GM18951 (cell line): ENCODE data around the gene RPS19.

Experiments
- POLR2A ChIP-seq: IDR thresholded peaks from 4 replicates; pipeline ENCODE4 v1.6.1; 2011; ENCODE audit warnings: mild to moderate bottlenecking; ENCODE audit not compliant: insufficient read length, insufficient read depth; ENCODE audit errors: extremely low read depth
- in situ Hi-C: fragments of 300-500 bp; cut with MboI; formaldehyde crosslinking; loops from one replicate; pipeline ENCODE4 v1.12.0; 2022; ENCODE audit warnings: low sequenced_read_pairs, mixed read lengths, inconsistent platforms; ENCODE audit not compliant: unreplicated experiment

RPS19 gene

DNA sequence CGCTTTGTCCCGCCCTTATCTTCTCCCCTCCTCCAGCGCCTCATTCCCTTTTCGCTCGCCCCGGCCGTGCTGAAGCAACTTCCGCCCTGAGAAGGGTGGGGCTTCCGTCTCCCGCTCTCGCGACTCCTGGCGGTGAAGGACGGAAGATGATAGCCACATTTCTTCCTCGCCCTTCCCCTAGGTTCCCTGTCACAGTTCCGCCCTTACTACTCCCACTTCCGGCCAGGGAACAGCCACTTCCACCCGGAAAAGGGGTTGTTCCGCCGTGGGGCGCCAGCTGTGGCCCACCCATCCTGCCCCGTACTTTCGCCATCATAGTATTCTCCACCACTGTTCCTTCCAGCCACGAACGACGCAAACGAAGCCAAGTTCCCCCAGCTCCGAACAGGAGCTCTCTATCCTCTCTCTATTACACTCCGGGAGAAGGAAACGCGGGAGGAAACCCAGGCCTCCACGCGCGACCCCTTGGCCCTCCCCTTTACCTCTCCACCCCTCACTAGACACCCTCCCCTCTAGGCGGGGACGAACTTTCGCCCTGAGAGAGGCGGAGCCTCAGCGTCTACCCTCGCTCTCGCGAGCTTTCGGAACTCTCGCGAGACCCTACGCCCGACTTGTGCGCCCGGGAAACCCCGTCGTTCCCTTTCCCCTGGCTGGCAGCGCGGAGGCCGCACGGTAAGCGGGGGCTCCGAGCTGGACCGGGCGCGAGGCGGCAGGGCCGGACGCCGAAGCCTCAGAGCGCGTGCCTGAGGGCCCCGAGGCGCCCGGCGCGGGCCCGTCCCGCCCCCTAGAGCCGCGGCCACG, at the start of gene RPS19:
TSS of gene RPS19 (plus strand) at position 638 of the 801 bp plus-strand sequence. CDS start 520 bp downstream, outside the sequence.
- in situ Hi-C loops, result no loop called here
- peak; percentile 96 for TF ChIP-seq POLR2A

DNA sequence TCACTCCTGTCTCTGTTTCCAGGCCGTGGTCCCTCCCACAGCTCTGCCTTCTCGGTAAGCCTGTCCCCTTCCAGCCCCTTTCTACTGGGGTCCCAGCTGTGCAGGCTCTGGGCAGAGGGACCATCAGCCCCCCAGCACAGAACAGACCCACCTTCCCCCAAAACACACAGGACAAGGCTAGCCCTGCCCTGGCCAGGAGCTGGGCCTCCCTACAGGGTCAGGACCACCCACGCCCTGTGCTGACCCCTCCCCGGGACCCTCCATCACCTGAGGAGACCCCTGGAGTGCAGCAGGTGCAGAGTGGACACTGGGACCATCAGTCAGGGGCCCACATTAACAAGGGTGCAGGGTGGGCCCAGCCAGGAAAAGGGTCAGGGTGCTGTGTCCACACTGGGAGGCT, 49.8 kb upstream of the RPS19 start:
- in situ Hi-C loops, result no loop called here
- TF ChIP-seq POLR2A, result no peak

- in situ Hi-C loops, result no loop called here
- TF ChIP-seq POLR2A, result no peak
Measured at GRCh38 chr19:41811036-41811435, 49.0 kb upstream of the RPS19 start.

DNA sequence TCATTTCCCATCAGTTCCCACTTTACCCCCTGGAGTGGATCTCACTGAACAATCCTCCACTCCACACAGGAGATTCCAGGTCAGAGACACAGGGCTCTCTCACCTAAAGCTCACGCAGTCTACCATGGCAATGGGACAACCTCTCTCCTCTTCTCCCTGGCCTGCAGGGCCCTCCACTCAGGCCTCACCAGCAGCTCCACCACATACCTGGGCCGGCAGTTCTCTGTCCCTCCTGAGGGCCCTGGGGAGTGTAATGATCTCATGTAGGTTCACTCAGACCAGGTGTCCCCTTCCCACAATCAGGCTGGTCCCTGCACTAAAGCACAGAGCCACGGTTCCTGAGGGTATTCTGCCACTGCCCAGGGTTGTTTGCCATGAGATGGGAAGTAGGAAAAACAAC, 48.1 kb upstream of the RPS19 start:
- in situ Hi-C loops, result no loop called here
- TF ChIP-seq POLR2A, result no peak

GRCh38 chr19:41813911-41814310, 46.1 kb upstream of the RPS19 start:
- no peak for TF ChIP-seq POLR2A
- in situ Hi-C loops, result no loop called here

DNA sequence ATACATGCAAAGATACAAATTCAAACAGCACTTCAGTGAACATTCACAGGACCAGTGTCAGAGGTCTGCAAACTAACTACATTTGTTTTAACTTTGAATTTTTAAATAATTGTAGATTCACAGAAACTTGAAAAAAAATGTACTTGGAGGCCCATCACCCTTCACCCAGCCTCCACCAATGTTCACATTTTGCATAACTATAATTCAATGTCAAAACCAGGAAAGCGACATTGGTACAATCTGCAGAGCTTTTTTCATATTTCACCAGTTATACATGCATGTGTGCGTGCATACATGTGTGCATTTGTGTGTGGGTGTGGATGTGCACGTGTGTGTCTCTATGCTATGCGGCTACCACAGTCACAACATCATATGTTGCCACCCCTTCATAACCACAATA, 44.8 kb upstream of the RPS19 start:
- in situ Hi-C loops, result no loop called here
- no peak for TF ChIP-seq POLR2A

DNA sequence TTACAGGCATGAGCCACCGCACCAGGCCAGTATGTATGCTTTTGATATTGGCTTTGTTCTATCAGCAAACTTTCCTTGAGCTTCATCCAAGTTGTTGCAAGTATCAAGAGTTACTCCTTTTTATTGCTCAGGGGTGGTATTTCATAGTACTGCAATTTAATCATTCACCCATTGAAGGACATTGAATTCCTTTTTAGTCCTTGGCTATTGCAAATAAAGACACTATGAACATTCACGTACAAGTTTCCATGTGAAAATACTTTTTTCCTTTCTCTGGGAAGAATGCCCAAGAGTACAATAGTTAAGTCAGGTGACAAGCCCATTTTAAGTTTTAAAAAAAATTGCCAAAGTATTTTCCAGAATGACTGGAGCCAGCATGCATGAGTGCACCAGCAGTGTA, 43.3 kb upstream of the RPS19 start:
- in situ Hi-C loops, result no loop called here
- no peak for TF ChIP-seq POLR2A

DNA sequence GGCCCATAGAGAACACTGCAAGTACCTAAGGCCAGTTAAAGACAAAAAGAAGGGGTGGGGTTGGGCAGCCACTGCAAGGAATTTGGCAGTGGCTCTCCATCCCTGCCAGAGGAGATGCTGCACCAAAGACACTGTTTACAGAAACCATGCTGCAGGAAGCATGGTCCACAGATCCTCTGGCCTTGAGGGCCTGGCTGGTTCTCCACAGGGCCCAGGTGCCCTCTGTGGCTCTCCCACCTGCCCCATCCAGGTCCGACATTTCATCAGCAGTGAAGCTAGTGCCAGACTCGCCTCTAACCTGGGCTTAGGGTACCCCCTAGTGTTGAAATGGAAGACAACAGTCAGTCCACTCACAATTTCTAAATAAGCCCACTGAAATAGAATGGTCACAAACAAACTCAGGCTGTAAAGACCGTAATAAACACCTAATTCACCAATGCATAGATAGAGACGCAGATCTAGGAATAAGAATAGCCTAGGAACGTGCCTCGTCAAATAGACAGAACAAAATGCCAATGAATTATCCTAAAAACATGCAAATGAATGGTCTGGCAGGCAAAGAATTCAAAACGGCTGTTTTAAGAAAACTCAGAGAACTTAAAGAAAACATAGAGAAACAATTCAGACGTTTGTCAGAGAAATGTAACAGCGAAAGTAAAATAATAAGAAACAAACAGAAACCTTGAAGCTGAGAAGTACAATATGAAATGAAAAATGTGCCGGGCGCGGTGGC, 38.9 kb upstream of the RPS19 start:
- TF ChIP-seq POLR2A, result no peak
- in situ Hi-C loops, result no loop called here

DNA sequence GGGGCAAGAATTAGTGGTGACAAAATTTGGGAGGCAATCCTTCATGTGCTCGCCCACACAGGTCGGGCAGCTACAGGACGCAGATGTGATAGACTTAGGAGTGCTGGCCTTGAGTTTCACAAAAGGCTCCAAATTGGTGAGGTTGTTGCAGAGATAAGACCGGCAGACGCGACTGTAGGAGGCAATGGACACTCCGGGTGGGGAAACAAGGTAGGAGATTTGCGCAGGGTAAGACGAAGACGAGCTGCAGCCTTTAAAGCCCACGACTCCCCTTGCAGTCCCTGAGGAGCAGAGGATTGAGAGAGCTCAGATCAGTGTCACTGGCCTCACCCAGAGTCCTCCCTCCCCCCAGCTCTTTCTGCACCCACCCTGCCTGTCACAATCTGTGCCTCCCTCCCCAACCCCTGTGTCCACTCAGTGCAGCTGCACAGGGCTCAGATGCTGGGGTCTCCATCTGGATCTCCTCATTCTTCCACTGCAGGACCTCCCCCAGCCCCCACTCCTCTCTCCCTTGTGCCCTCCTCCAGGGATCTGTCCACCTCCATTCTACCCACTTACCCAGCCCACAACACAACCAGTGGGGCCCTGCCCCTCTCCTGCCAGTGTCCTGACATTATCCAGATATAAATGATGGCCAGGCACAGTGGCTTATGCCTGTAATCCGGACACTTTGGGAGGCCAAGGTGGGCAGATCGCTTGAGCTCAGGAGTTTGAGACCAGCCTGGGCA, 21.9 kb upstream of the RPS19 start:
- no peak for TF ChIP-seq POLR2A

DNA sequence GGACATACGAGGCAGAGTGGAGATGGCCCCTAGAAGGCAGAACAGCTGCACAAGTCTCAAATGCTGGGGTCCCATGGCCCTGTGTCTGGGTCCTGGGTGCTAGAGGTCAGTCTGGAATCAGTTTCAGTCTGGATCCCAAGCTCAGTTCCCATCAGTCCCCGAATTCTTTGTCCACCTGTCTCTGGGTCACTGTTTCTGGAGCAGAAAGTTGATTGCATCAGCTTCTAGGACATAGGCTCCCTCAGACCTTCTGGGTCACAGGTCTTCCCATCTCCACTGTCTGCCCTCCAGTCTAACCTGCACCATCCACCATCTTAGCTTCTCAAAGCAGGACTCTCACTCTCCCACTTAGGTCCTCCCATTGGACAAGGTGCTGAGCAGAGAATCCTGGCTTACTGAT, 20.8 kb upstream of the RPS19 start:
- TF ChIP-seq POLR2A, result no peak

More for the DNA sequence above, 21.9 kb upstream of the RPS19 start:
- in situ Hi-C loops, result no loop called here

DNA sequence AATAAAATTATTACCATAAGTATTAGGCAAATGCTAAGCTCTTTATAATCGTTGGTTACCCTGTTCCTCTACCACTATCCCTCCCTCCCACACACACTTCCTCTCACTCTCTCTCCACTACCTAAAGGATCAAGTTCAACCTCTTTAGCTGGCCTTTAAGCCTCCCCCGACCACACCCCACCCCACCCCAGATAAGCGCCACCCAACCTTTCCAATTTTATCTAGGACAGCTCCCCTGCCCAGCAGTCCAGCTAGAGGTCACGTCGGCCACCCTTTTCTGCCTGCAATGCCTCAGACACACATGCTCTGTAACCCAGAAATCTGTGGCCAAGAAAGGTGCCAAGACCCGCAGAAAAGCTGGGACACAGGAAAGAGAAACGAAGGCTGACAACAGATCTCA, 16.7 kb upstream of the RPS19 start:
- TF ChIP-seq POLR2A, result no peak
- in situ Hi-C loops, result no loop called here

More for the DNA sequence above, 20.8 kb upstream of the RPS19 start:
- in situ Hi-C loops, result no loop called here

GRCh38 chr19:41844601-41845000, 15.5 kb upstream of the RPS19 start, which contains the start of gene LYPD4:
TSS of gene LYPD4 (minus strand) at chr19:41844683. CDS start at chr19:41839285, 5,398 bp downstream.
- TF ChIP-seq POLR2A, result no peak
- in situ Hi-C loops, result no loop called here

GRCh38 chr19:41845001-41845050, 15.2 kb upstream of the RPS19 start, which contains the start of gene DMRTC2:
TSS of gene DMRTC2 (plus strand) at chr19:41845042. CDS start at chr19:41847429, 2,387 bp downstream.
- in situ Hi-C loops, result no loop called here

More at GRCh38 chr19:41845001-41845050, 15.2 kb upstream of the RPS19 start, which contains the start of gene DMRTC2:
- no peak for TF ChIP-seq POLR2A
